HepG2 (cell line): ENCODE results near the gene DDI2. TPM values are rescaled to one million over a fixed set of nuclear protein-coding genes. Genes with fewer than 3 reads are reported as not detected.

Experiments
- MAFK ChIP-seq, 2 experiments: IDR thresholded peaks in 1 of 2; conservative IDR thresholded peaks in 1 of 2; 2 replicates each; pipeline ENCODE4 v1.6.1; 2011; ENCODE audit warnings: improper control_type of control experiment in 2 of 2, low read length in 2 of 2
- NONO ChIP-seq, 2 experiments: fragments of 450-650 bp in 1 of 2; sonication (generic) in 1 of 2; formaldehyde crosslinking in 1 of 2; IDR thresholded peaks in 1 of 2; conservative IDR thresholded peaks in 1 of 2; 2 replicates each; pipeline versions ENCODE4 v1.6.1 to v1.8.0; 2017 to 2022; ENCODE audit warnings: mild to moderate bottlenecking in 1 of 2, missing genetic modification reagents in 1 of 2, moderate library complexity in 1 of 2
- NRL ChIP-seq: sonication (generic); formaldehyde crosslinking; IDR thresholded peaks from 2 replicates; pipeline ENCODE4 v1.5.0; 2020; ENCODE audit warnings: missing genetic modification reagents, mild to moderate bottlenecking, moderate library complexity, borderline replicate concordance
- PAXIP1 ChIP-seq: sonication (generic); formaldehyde crosslinking; conservative IDR thresholded peaks from 2 replicates; pipeline ENCODE4 v1.4.0; 2020; ENCODE audit warnings: mild to moderate bottlenecking, missing genetic modification reagents, moderate library complexity
- RNF2 ChIP-seq: fragments of 450-650 bp; conservative IDR thresholded peaks from 2 replicates; pipeline ENCODE4 v1.6.1; 2016; ENCODE audit warnings: low read depth
- SCMH1 ChIP-seq: sonication (generic); formaldehyde crosslinking; IDR thresholded peaks from 2 replicates; pipeline ENCODE4 v1.9.0; 2021; ENCODE audit warnings: missing genetic modification reagents, mild to moderate bottlenecking, borderline replicate concordance
- SRY ChIP-seq: sonication (generic); formaldehyde crosslinking; IDR thresholded peaks from 2 replicates; pipeline ENCODE4 v1.8.0; 2022; ENCODE audit warnings: mild to moderate bottlenecking, missing genetic modification reagents
- TBX2 ChIP-seq: sonication (generic); formaldehyde crosslinking; IDR thresholded peaks from 2 replicates; pipeline ENCODE4 v1.5.0; 2020; ENCODE audit warnings: missing genetic modification reagents, mild to moderate bottlenecking, borderline replicate concordance
- TOE1 ChIP-seq: sonication (generic); formaldehyde crosslinking; IDR thresholded peaks from 2 replicates; pipeline ENCODE4 v1.4.0; 2020; ENCODE audit warnings: mild to moderate bottlenecking, missing genetic modification reagents
- TP53 ChIP-seq: sonication (generic); formaldehyde crosslinking; conservative IDR thresholded peaks from 2 replicates; pipeline ENCODE4 v1.4.0; 2020; ENCODE audit warnings: missing genetic modification reagents
- ZGPAT ChIP-seq: IDR thresholded peaks from 2 replicates; pipeline ENCODE4 v1.6.1; 2016; ENCODE audit warnings: mild to moderate bottlenecking
- ZMYM2 ChIP-seq: sonication (generic); formaldehyde crosslinking; IDR thresholded peaks from 2 replicates; pipeline ENCODE4 v1.8.0; 2022; ENCODE audit warnings: mild to moderate bottlenecking, missing genetic modification reagents
- ZNF552 ChIP-seq: sonication (generic); formaldehyde crosslinking; IDR thresholded peaks from 2 replicates; pipeline ENCODE4 v1.9.0; 2022; ENCODE audit warnings: missing genetic modification reagents, mild to moderate bottlenecking, borderline replicate concordance
- ZNF678 ChIP-seq: sonication (generic); formaldehyde crosslinking; IDR thresholded peaks from 2 replicates; pipeline ENCODE4 v1.4.0; 2020; ENCODE audit warnings: mild to moderate bottlenecking, missing genetic modification reagents
- ZNF75D ChIP-seq: sonication (generic); formaldehyde crosslinking; IDR thresholded peaks from 2 replicates; pipeline ENCODE4 v1.8.1; 2023; ENCODE audit warnings: missing genetic modification reagents, mild to moderate bottlenecking, borderline replicate concordance
- ZSCAN21 ChIP-seq: sonication (generic); formaldehyde crosslinking; IDR thresholded peaks from 2 replicates; pipeline ENCODE4 v1.8.0; 2022; ENCODE audit warnings: mild to moderate bottlenecking, missing genetic modification reagents, moderate library complexity, borderline replicate concordance
- polyA plus RNA-seq, 8 experiments: library from polyadenylated mRNA; depleted of rRNA in 3 of 8; stranded (reverse) in 7 of 8; unstranded in 1 of 8; fragments of >200 nt; fragmentation: Illumina TruSeq in 4 of 8; extraction: Trizol in 4 of 8; gene quantifications; 2 replicates each; pipeline versions ENCODE4 v1.2.1 to v1.2.3, GENCODE V29; 2011 to 2016; ENCODE audit warnings: low read depth in 4 of 8, missing spikeins in 1 of 8, mixed read lengths in 1 of 8; ENCODE audit not compliant: insufficient read depth in 1 of 8
- total RNA-seq, 5 experiments: library from RNA; depleted of rRNA; stranded (reverse); fragments of >200 nt; fragmentation: Illumina TruSeq; extraction: Trizol; gene quantifications; 2 replicates each; pipeline ENCODE4 v1.2.3, GENCODE V29; 2016; ENCODE audit warnings: low read depth in 1 of 5
- TF ChIP-seq, protein P1 (sequence below): sonication (generic); formaldehyde crosslinking; IDR thresholded peaks from 2 replicates; pipeline ENCODE4 v1.5.0; 2020; ENCODE audit warnings: missing genetic modification reagents
- TF ChIP-seq, protein P2 (sequence below): sonication (generic); formaldehyde crosslinking; IDR thresholded peaks from 2 replicates; pipeline ENCODE4 v1.5.1; 2020; ENCODE audit warnings: missing genetic modification reagents, mild to moderate bottlenecking, borderline replicate concordance

The DDI2 gene
- total and polyA plus RNA-seq, 2 of the 13 experiments (the other 11 are each of a cell fraction or from before 2014, with no cell fraction given), result 8.5 to 25.7 TPM

DNA sequence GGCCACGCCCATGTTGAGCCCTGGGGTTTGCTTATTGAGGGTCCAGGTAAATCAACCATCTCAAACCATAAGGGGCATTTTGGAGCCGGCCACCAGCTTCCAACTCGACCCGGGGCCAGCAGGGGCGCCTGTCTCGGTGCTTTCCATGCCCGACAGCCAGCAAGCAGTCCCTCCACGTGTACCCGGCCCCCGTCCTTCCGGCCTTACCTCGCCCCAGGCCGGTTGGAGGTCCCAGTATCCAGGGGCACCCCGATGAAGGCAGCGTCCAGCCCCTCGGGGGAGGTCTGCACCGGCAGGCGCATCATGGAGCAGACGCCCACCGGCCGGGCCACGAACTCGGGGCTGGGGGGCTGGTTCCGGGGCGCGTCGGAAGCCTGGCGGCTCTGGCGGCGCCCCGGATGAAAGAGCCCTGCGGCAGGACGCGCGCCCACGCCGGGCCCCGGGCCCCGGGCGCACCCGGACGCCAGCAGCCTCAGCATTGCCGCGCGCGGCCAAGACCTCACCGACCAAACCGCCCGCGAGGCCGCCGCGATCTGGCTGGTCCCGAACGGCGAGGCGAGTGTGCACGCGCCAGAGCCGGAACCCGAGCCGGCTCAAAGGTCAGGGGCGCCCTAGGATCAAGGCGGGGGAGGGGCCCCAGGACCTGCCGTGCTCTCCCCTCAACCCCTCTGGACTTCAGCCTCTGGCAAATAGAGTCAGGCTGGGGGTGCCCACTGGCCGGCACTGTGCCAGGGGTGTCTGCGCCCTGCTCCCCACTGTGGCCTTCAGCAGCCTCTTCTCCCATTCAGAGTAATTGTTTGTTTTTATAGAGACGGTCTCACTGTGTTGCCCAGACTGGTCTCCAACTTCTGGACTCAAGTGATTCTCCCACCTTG, 32.5 kb upstream of the DDI2 start, which contains the start of gene AGMAT (continued):
- TF ChIP-seq PAXIP1, result peak; percentile 99
- 0 out of 2 replicates have a peak, but pooled peaks have one; percentile 8 for TF ChIP-seq NRL (CRISPR knock-in tag)
- no peak for TF ChIP-seq MAFK (conservative IDR thresholded peaks at IDR 0.05 in 1 of 2, IDR thresholded peaks at IDR 0.05 in 1 of 2; ENCODE audit: low read length in 2 of 2)
- TF ChIP-seq SCMH1 (CRISPR knock-in tag), result no peak
- peak; percentile 83; the same call in 1 of the 2 replicates for TF ChIP-seq ZNF678 (CRISPR knock-in tag)
- peak; percentile 86 for TF ChIP-seq RNF2
- peak; percentile 91 for TF ChIP-seq TBX2 (CRISPR knock-in tag)
- TF ChIP-seq TP53 (CRISPR knock-in tag), result no peak
- peak; percentile 93 for TF ChIP-seq ZSCAN21
- TF ChIP-seq ZNF75D (CRISPR knock-in tag), result no peak
- TF ChIP-seq SRY (CRISPR knock-in tag), result peak; percentile 61; the same call in 1 of the 2 replicates
- TF ChIP-seq ZNF552, result peak; percentile 60; the same call in 1 of the 2 replicates
- TF ChIP-seq, protein P1, sequence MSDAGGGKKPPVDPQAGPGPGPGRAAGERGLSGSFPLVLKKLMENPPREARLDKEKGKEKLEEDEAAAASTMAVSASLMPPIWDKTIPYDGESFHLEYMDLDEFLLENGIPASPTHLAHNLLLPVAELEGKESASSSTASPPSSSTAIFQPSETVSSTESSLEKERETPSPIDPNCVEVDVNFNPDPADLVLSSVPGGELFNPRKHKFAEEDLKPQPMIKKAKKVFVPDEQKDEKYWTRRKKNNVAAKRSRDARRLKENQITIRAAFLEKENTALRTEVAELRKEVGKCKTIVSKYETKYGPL (CRISPR knock-in tag), result no peak
- TF ChIP-seq, protein P2, sequence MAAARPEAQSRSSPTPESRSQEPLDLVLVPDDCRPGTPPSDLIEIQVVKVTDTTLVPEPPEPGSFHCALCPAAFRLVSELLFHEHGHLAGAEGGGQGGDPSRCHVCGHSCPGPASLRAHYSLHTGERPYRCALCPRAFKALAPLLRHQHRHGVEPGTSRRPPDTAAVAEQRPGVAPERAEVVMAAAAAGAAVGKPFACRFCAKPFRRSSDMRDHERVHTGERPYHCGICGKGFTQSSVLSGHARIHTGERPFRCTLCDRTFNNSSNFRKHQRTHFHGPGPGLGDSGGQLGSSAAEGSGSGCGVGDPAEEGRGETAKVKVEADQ, result peak; percentile 93; the same call in 1 of the 2 replicates
- no peak for TF ChIP-seq NONO (IDR thresholded peaks at IDR 0.05)
- TF ChIP-seq NONO (CRISPR knock-in tag; conservative IDR thresholded peaks at IDR 0.05), result peak; percentile 88; the same call in 1 of the 2 replicates
- TF ChIP-seq ZMYM2 (CRISPR knock-in tag), result peak; percentile 92
- TF ChIP-seq TOE1, result peak; percentile 57; the same call in 1 of the 2 replicates
- TF ChIP-seq ZGPAT (CRISPR knock-in tag), result peak; percentile 95
